D341Med (cell line): ENCODE measurements around the gene KLHL4.
"Not testable (repeated sequence)": the region's sequence is repeated elsewhere in the genome, so short reads cannot be mapped to it uniquely, and the experiment has no call there.

Experiments
- DNase-seq: peaks from one replicate; pipeline ENCODE4 v3.0.0; 2012; ENCODE audit warnings: low spot score

KLHL4 gene

DNA sequence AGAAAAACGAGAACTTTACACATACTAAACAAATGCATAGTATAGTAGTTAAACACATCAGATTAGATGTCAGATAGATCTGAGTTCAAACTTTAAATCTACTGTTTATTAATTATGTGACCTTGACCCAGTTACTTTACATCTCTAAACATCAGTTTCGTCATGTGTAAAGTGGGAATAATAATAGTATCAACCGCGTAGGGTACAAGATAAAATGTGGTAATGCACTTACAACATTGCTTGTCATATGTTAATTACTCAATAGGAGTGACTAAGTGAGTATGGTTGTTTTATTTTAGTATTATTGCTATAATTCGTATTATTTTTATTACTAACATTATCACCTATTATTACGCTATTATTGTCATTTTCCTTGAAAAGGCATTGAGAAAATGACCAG, 144.2 kb downstream of the KLHL4 start:
- no peak for DNase-seq

DNA sequence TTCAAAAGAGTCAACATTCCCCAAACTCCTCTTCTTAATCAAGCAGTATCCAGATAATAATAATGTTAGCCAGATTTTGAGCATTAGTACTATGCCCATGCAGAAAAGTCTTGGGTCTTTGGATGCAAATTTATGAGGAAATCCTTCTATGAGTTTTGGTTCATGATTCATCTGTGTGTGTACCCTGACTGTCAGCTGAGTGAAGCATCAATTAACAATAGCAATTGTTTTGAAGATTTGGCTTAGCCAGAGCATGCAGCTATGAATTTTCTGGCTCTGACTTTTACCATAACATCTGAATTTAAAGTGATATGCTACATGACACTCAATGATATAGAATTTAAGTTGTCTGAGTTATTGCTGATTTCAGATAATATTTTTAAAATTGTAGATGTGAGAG, 145.8 kb downstream of the KLHL4 start:
- no peak for DNase-seq

DNA sequence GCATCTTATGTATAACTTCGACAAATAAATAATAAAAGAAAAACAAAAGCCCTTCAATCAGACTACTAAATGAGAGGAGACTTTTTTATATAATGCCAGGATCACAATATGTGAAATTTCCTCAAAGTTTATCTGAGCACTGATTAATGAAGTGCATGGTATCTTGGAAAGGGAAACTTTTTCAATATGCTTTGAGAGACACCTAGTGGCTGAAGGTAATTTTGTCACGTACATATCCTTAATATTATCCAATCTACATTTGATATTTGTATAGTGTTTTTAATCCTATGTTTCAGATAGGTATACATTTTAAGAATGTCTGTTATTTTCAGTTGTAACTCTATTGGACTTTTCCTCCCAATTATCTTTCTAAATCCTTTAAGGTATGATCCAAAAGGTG, 146.8 kb downstream of the KLHL4 start:
- no peak for DNase-seq

DNA sequence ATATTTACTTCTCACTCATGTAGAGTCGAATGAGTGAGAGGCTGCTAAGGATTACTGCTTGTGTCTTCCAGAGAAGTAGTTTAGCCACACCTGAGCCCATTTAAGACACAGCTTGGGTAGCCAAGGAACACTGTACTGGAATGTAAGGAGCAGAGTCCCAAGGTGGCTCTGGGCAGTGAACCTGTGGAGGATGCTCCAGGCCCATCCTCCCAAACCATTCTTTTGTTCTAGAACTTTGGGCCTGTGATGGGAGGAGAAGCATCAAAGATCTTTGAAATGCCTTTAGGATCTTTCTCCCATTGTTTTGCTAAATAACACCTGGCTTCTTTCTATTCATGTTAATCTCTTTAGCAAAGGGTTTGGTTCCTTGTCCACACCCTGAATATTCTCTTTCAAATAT, 162.2 kb downstream of the KLHL4 start:
- DNase-seq, result no peak

DNA sequence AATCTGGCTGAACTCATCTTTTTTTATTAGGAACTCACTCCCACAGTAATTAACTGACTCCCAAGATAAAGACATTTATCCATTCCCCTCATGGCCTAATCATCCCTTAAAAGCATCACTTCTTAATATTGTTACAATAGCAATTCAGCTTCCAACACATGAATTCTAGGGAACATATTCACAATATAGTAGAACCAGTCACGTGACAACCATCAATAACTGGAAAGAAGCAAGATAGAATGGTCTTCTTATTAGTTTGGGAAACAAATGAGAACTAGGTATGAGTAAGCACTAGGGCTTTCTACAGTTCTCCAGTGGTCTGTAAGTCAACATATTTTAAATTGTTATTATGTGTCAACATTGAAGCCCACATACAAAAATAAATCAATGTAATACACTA, 170.1 kb downstream of the KLHL4 start:
- no peak for DNase-seq

DNA sequence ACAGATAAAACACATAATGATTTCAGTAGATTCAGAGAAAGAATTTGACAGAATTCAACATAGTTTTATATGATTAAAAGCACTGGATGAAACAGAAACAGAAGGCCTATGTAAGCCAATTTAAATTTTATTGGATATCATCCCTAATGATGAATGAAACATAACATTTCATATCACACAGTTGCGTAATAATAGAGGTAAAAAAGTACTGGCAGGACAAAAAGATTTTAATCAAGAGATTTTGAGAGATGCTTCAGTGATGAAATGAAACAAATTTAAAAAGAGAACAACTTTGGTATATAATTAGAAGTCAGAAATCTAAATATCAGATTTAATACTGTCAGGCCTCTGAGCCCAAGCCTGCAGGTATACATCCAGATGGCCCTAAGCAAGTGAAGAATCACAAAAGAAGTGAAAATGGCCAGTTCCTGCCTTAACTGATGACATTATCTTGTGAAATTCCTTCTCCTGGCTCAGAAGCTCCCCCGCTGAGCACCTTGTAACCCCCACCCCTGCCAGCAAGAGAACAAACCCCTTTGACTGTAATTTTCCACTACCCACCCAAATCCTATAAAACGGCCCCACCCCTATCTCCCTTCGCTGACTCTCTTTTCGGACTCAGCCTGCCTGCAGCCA, 170.6 kb downstream of the KLHL4 start:
- DNase-seq, result not testable (repeated sequence)

DNA sequence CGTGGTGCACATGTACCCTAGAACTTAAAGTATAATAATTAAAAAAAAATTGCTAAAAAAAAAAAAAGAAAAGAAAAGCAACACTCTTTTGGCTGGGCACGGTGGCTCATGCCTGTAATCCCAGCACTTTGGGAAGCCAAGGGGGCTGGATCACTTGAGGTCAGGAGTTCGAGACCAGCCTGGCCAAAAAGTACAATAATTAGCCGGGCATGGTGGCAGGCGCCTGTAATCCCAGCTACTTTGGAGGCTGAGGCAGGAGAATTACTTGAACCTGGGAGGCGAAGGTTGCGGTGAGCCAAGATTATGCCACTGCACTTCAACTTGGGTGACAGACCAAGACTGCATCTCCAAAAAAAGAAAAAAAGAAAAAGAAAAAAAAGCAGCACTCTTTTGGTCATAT, 171.6 kb downstream of the KLHL4 start:
- DNase-seq, result not testable (repeated sequence)

DNA sequence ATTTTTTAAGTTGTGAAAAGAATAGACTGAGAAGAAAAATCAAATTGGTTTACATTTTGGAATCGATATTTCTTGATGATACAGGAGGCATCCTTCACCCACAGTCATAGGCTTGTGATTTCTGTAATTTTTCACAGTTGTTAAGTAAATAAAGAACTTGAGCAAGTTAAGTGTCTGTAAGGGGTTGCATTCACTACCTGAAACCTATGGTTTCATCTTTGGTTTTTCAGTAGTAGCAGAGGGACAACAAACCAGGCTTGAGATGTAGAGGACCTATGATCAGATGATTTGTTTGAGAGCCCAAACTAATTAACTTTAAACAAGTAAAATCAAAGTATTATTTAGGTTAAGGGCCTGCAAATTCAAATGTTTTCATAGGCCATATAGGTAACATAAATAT, 175.6 kb downstream of the KLHL4 start:
- no peak for DNase-seq

DNA sequence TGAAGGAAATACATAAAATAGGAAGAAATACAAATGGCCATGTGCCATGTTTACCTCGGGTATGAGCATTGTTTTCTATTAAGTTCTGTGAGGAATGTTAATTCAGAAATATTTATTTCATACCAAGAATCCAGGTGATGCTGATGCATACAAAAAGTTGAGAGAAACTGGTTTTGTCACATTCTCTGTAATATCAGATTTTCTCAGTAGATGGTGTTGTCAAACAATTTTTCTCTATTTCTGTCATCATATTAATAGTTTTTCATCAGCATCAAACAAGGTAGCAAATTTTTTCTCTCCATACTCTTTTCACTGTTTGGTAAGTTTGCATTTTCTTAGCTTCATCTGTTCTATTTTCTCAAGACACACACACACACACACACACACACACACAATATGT, 179.8 kb downstream of the KLHL4 start:
- DNase-seq, result no peak

DNA sequence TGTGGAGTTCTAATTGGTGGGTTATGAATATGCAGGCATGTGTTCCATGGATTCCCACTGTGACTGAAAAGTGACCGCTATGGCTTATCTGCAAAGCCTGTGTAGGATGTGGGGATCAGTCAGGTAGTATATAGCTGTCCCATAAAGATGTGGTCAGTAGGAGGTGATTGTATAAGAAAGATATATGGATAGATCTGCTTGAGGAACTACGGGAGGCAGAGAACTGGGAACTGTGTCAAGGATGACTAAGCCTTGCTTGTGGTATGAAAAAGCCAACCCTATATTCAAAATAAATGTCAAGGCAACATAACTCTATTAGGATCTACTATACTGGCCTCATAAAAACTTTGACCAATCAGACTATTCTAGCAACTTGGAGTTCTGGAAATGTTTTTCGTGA, 185.2 kb downstream of the KLHL4 start:
- DNase-seq, result no peak

DNA sequence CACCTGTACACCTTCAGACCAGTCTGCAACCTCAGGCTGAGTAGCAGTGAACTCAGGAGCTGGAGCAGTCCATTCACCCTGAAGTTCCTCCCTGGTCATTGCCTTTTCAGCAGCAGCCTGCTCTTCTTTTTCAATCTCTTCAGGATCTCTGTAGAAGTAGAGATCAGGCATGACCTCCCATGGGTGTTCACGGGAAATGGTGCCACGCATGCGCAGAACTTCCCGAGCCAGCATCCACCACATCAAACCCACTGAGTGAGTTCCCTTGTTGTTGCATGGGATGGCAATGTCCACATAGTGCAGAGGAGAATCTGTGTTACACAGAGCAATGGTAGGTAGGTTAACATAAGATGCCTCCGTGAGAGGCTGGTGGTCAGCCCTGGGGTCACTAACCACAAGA, 185.9 kb downstream of the KLHL4 start:
- not testable (repeated sequence) for DNase-seq

DNA sequence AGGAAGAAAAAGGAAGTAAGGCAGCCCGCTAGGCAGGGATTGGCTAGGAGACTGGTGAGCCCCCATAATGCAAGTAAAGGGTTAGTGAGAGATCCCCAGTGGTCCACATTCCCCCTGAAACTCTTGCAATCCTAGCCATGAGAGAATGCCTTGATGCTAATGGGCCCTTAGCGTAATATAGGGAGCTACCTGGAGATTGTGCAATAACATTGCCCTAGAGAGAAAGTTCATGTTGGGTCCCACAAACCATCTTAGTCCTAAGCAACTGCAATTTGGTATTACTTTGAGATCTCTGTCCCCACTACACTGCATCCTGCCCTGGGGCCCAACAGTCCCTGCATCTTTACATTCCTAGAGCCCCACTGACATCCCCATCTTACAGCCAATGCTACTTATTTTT, 188.5 kb downstream of the KLHL4 start:
- DNase-seq, result no peak

DNA sequence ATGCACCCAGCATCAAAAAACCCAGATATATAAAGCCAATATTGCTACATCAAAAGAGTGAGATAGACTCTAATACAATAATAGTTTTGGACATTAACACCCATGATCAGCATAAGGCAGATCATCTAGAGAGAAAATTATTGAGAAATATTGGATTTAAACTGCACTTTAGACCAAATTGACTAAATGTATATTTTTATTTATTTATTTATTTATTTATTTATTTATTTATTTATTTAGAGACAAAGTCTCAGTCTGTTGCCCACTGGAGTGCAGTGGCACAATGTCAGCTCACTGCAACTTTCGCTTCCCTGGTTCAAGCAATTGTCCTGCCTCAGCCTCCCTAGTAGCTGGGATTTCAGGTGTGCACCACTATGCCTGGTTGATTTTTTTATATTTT, 193.0 kb downstream of the KLHL4 start:
- DNase-seq, result no peak
